GM19463 (cell line): ENCODE data around the gene SDR42E2.

ENCODE experiments used
- ATAC-seq: cut with Tn5 transposase; IDR thresholded peaks from one replicate; pipeline ENCODE4 v1.9.1; 2021; ENCODE audit warnings: mild to moderate bottlenecking, moderate library complexity; ENCODE audit not compliant: unreplicated experiment

The SDR42E2 gene

DNA sequence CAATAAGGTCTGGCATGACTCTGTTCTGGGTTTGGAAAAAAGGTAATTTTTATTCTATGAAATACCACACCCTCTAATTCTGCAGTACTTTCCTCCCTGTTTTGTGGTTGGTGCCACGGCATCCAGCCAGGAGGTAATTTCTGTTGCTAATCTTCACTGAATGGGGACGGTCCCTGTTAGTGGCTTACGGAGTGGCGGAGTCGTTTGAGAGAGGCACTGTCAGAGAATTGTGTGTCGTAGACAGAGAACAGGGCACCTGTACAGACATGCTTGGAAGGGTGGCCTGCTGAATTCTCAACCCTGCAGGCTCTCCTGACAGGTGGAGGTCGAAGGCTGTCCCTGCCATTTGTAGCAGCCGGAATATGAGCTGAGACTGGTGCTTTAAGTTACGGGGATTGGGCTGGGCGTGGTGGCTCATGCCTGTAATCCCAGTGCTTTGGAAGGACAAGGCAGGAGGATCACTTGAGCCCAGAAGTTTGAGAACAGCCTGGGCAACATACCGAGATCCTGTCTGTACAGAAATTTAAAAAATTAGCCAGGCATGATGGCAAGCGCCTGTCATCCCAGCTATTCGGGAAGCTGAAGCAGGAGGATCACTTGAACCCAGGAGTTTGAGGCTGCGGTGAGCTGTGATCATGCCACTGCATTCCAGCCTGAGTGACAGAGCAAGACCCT is 77.0 kb downstream of the SDR42E2 start:
- no peak for ATAC-seq

DNA sequence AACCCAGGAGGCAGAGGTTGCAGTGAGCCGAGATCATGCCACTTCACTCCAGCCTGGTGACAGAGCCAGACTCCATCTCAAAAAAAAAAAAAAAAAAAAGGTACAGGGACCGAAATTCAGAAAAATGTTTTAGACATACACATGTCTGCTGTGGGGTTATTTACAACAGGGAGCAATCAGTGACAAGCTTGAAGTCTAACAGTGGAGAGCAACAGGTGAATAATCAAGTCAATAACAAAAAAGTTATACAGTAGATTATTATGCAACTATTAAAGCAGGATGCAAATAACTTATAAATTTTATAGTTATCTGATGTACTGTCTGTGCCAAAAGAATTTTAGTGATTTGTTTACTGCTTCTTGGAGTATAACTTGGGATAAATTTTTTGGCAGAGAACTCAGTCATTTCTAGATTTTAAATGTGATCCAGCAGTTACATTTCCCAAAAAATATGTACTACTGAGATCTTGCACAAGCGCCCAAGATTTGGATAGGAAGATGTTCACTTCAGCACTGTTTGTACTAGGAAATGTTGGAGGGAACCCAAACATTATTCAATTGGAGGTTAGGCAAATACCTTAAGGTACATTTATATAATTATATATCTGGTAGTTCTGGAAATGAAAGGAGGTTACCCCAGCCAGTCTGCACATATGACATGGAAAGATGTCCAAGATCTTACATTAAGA is 77.9 kb downstream of the SDR42E2 start:
- no peak for ATAC-seq
